HG02973 (cell line): ENCODE measurements around the gene EPB41L4B.
"Not testable (repeated sequence)": the region's sequence is repeated elsewhere in the genome, so short reads cannot be mapped to it uniquely, and the experiment has no call there.

Source experiments
- ATAC-seq: cut with Tn5 transposase; IDR thresholded peaks from one replicate; pipeline ENCODE4 v1.9.1; 2021; ENCODE audit warnings: moderate library complexity; ENCODE audit not compliant: unreplicated experiment

EPB41L4B gene

GRCh38 chr9:109247228-109247627 is 73.6 kb downstream of the EPB41L4B start:
- ATAC-seq = no peak

- ATAC-seq = no peak
Measured at GRCh38 chr9:109246533-109246932, 74.3 kb downstream of the EPB41L4B start.

- no peak for ATAC-seq
Measured at GRCh38 chr9:109245310-109245897, 75.5 kb downstream of the EPB41L4B start.

GRCh38 chr9:109244179-109245132 is 76.4 kb downstream of the EPB41L4B start:
- peak; percentile 93 for ATAC-seq

- ATAC-seq = no peak
Measured at GRCh38 chr9:109242741-109243140, 78.1 kb downstream of the EPB41L4B start.

- no peak for ATAC-seq
Measured at GRCh38 chr9:109242014-109242413, 78.8 kb downstream of the EPB41L4B start.

- no peak for ATAC-seq
Measured at GRCh38 chr9:109241207-109241606, 79.7 kb downstream of the EPB41L4B start.

GRCh38 chr9:109239240-109239639 is 81.6 kb downstream of the EPB41L4B start:
- no peak for ATAC-seq

- no peak for ATAC-seq
Measured at GRCh38 chr9:109238655-109239054, 82.2 kb downstream of the EPB41L4B start.

GRCh38 chr9:109238125-109238524 is 82.7 kb downstream of the EPB41L4B start:
- ATAC-seq = no peak

GRCh38 chr9:109232449-109233237 is 88.2 kb downstream of the EPB41L4B start:
- ATAC-seq = no peak

GRCh38 chr9:109231593-109231992 is 89.3 kb downstream of the EPB41L4B start:
- no peak for ATAC-seq

GRCh38 chr9:109230277-109230676 is 90.6 kb downstream of the EPB41L4B start:
- no peak for ATAC-seq

GRCh38 chr9:109229682-109230081 is 91.2 kb downstream of the EPB41L4B start:
- ATAC-seq = no peak

GRCh38 chr9:109228093-109228642 is 92.7 kb downstream of the EPB41L4B start:
- ATAC-seq = no peak

GRCh38 chr9:109225629-109226028 is 95.2 kb downstream of the EPB41L4B start:
- ATAC-seq = no peak

- ATAC-seq = no peak
Measured at GRCh38 chr9:109224751-109225150, 96.1 kb downstream of the EPB41L4B start.

GRCh38 chr9:109218242-109218641 is 102.6 kb downstream of the EPB41L4B start:
- ATAC-seq = not testable (repeated sequence)

- ATAC-seq = no peak
Measured at GRCh38 chr9:109214414-109214813, 106.4 kb downstream of the EPB41L4B start.

GRCh38 chr9:109213285-109214121 is 107.4 kb downstream of the EPB41L4B start:
- ATAC-seq = no peak
